CD14-positive monocyte (primary cell): ENCODE data around the gene SLC35A3. TPM values are rescaled to one million over a fixed set of nuclear protein-coding genes. Genes with fewer than 3 reads are reported as not detected.

ENCODE experiments used
- DNase-seq, 3 donors: peaks; one replicate each; pipeline ENCODE4 v3.0.0-alpha.2; 2011 to 2022
- H2AFZ ChIP-seq: 2 replicates; pipeline ENCODE4 v1.6.0; 2012; ENCODE audit warnings: mild to moderate bottlenecking, low read depth, low read length, inconsistent platforms; ENCODE audit not compliant: insufficient read depth, poor library complexity, severe bottlenecking
- H3K27ac ChIP-seq, 2 donors: 1 replicate in 1 of 2; 2 replicates in 1 of 2; pipeline ENCODE4 v1.5.1; 2012 to 2013; ENCODE audit warnings: low read length in 2 of 2, control low read depth in 1 of 2, inconsistent platforms in 1 of 2, low read depth in 1 of 2, mild to moderate bottlenecking in 1 of 2
- H3K27me3 ChIP-seq, 2 donors: one replicate each; pipeline versions ENCODE4 v1.6.0 to v1.6.1; 2011 to 2013; ENCODE audit warnings: low read length in 2 of 2; ENCODE audit not compliant: control insufficient read depth in 2 of 2, insufficient read depth in 2 of 2
- H3K36me3 ChIP-seq, 2 donors: replicated peaks in 1 of 2; 1 replicate in 1 of 2; 2 replicates in 1 of 2; pipeline versions ENCODE4 v1.5.1 to v1.6.1; 2012 to 2013; ENCODE audit warnings: low read length in 2 of 2, control low read depth in 1 of 2, inconsistent platforms in 1 of 2, mild to moderate bottlenecking in 1 of 2; ENCODE audit not compliant: insufficient read depth in 2 of 2, control insufficient read depth in 1 of 2
- H3K4me1 ChIP-seq, 2 donors: 1 replicate in 1 of 2; 2 replicates in 1 of 2; pipeline versions ENCODE4 v1.5.1 to v1.6.1; 2012 to 2013; ENCODE audit warnings: low read length in 2 of 2, control low read depth in 1 of 2, inconsistent platforms in 1 of 2, mild to moderate bottlenecking in 1 of 2, moderate library complexity in 1 of 2; ENCODE audit not compliant: insufficient read depth in 2 of 2, control insufficient read depth in 1 of 2
- H3K4me2 ChIP-seq: replicated peaks from 2 replicates; pipeline ENCODE3; 2012; ENCODE audit warnings: low read length, moderate library complexity, mild to moderate bottlenecking; ENCODE audit not compliant: poor library complexity, severe bottlenecking; ENCODE audit errors: extremely low read depth
- H3K4me3 ChIP-seq, 3 experiments: fragments of 200-600 bp in 1 of 3; sonication (generic) in 1 of 3; replicated peaks in 1 of 3; 1 replicate in 2 of 3; 2 replicates in 1 of 3; pipeline ENCODE4 v1.5.1; 2011 to 2013; ENCODE audit warnings: low read length in 3 of 3, mild to moderate bottlenecking in 3 of 3, control low read depth in 2 of 3, low read depth in 2 of 3, inconsistent platforms in 1 of 3, moderate library complexity in 1 of 3
- H3K79me2 ChIP-seq: 2 replicates; pipeline ENCODE4 v1.6.0; 2012; ENCODE audit warnings: mild to moderate bottlenecking, control low read depth, inconsistent platforms, low read length, moderate library complexity; ENCODE audit not compliant: insufficient read depth
- H3K9ac ChIP-seq: 2 replicates; pipeline ENCODE4 v1.6.0; 2017; ENCODE audit warnings: low read length, mild to moderate bottlenecking; ENCODE audit not compliant: insufficient read depth, poor library complexity, severe bottlenecking
- H3K9me3 ChIP-seq, 2 donors: replicated peaks in 1 of 2; 1 replicate in 1 of 2; 2 replicates in 1 of 2; pipeline versions ENCODE4 v1.5.1 to v1.6.1; 2012 to 2013; ENCODE audit warnings: low read length in 2 of 2, control low read depth in 1 of 2; ENCODE audit not compliant: control insufficient read depth in 1 of 2, insufficient read depth in 1 of 2
- H4K20me1 ChIP-seq: 2 replicates; pipeline ENCODE4 v1.6.0; 2012; ENCODE audit warnings: mild to moderate bottlenecking, low read length, control low read depth, moderate library complexity; ENCODE audit not compliant: insufficient read depth
- H3K27ac Mint-ChIP-seq, 7 donors: one replicate each; pipeline ENCODE4 v1.8.0; 2020; ENCODE audit warnings: mild to moderate bottlenecking in 7 of 7, mixed read lengths in 7 of 7, moderate library complexity in 6 of 7, inconsistent platforms in 2 of 7
- H3K27me3 Mint-ChIP-seq, 3 donors: one replicate each; pipeline ENCODE4 v1.8.0; 2021 to 2022; ENCODE audit warnings: low read depth in 3 of 3, mild to moderate bottlenecking in 3 of 3, mixed read lengths in 3 of 3, moderate library complexity in 3 of 3, inconsistent platforms in 1 of 3
- H3K36me3 Mint-ChIP-seq, 2 donors: one replicate each; pipeline ENCODE4 v1.8.0; 2020; ENCODE audit warnings: mixed read lengths in 2 of 2, inconsistent platforms in 1 of 2, mild to moderate bottlenecking in 1 of 2
- H3K4me1 Mint-ChIP-seq: one replicate; pipeline ENCODE4 v1.8.0; 2020; ENCODE audit warnings: mild to moderate bottlenecking, mixed read lengths
- H3K4me3 Mint-ChIP-seq, 2 donors: one replicate each; pipeline ENCODE4 v1.8.0; 2020; ENCODE audit warnings: mild to moderate bottlenecking in 2 of 2, mixed read lengths in 2 of 2, moderate library complexity in 1 of 2
- H3K9me3 Mint-ChIP-seq, 7 donors: one replicate each; pipeline ENCODE4 v1.8.0; 2020 to 2022; ENCODE audit warnings: mixed read lengths in 7 of 7, mild to moderate bottlenecking in 6 of 7, moderate library complexity in 6 of 7, inconsistent platforms in 2 of 7
- CTCF ChIP-seq: fragments of 200-600 bp; IDR thresholded peaks from one replicate; pipeline ENCODE4 v1.8.0; 2022; ENCODE audit warnings: antibody characterized with exemption, mild to moderate bottlenecking
- WGBS: methylation state at CpG from one replicate; pipeline ENCODE4 v1.1.5; 2013; ENCODE audit warnings: missing lambda C conversion rate; ENCODE audit not compliant: insufficient coverage; 5-methylcytosine and 5-hydroxymethylcytosine counted together
- intact Hi-C, 2 donors: fragments of 100-400 bp; cut with micrococcal nuclease; formaldehyde crosslinking; loops; one replicate each; pipeline versions ENCODE4 v1.15.0 to v1.15.1; 2023
- polyA minus RNA-seq: library from RNA; depleted of rRNA, polyadenylated mRNA; stranded (reverse); fragments of >200 nt; gene quantifications from 2 replicates; pipeline ENCODE4 v1.2.3, GENCODE V29; 2012
- polyA plus RNA-seq, 3 donors: library from polyadenylated mRNA; depleted of rRNA in 1 of 3; unstranded in 2 of 3; stranded (reverse) in 1 of 3; fragments of 300-500 nt in 2 of 3; fragments of >200 nt in 1 of 3; fragmentation: Illumina TruSeq in 2 of 3; gene quantifications; 1 replicate in 2 of 3; 2 replicates in 1 of 3; pipeline ENCODE4 v1.2.3, GENCODE V29; 2012 to 2021
- total RNA-seq, 12 experiments: library from RNA in 1 of 12; stranded (reverse) in 1 of 12; fragments of 120-200 nt in 1 of 12; gene quantifications; one replicate each; pipeline ENCODE4 v1.2.4 and lab custom pipeline; 2013 to 2026; ENCODE audit warnings: mixed read lengths in 6 of 12, inconsistent platforms in 1 of 12

SLC35A3 gene
- 18.6 TPM for total RNA-seq (2013)
- polyA plus RNA-seq (10 to 100 TPM; 10.1 to 14.3 (median 13.0) TPM), polyA minus RNA-seq (9.1 and 9.9 TPM in 2 replicates), total RNA-seq (lab: John Stamatoyannopoulos, UW) (4.8 to 27.9 (median 18.1) reads per million in 11 experiments)

GRCh38 chr1:99969729-99970621 is at the start of gene SLC35A3:
Gene SLC35A3, plus strand, starts transcription at chr1:99969996. Its CDS starts 23,559 bp downstream, at chr1:99993555.
- H3K4me1 Mint-ChIP-seq, result peaks cover 22% of the 10 kb centered on the region
- peak; percentile 59 to 66 (median 60) for DNase-seq
- Histone ChIP-seq H2AFZ (peak within 1 kb of the TSS; percentile 99), H3K4me1 (peaks cover 11 to 16% of the 10 kb centered on the region in 2 donors), H3K27ac (peak within 1 kb of the TSS; percentile 37 to 83), H3K79me2 (peaks cover 48% of the 10 kb centered on the region), H3K27me3 (no peaks in the 10 kb centered on the region), H3K36me3 (peaks cover 6 to 8% of the 10 kb centered on the region in 2 donors), H4K20me1 (no peaks in the 10 kb centered on the region), H3K4me2 (peak within 1 kb of the TSS; percentile 86), H3K9me3 (no peaks in the 10 kb centered on the region), H3K9ac (peak within 1 kb of the TSS; percentile 87), H3K4me3 (peak within 1 kb of the TSS; percentile 72 to 86 (median 86))
- no peaks in the 10 kb centered on the region for H3K9me3 Mint-ChIP-seq
- peak within 1 kb of the TSS; percentile 100 for H3K4me3 Mint-ChIP-seq
- peaks cover under 1 to 4% of the 10 kb centered on the region in 2 donors for H3K36me3 Mint-ChIP-seq
- H3K27ac Mint-ChIP-seq, result peak within 1 kb of the TSS; percentile 44 to 96 (median 91)
- under 1% methylated on average over 74 of the region's 74 CpGs for WGBS
- H3K27me3 Mint-ChIP-seq, result peaks cover 0 to 3% (median 0%) of the 10 kb centered on the region in 3 donors
- intact Hi-C loops, result no loop called here
- no peak for TF ChIP-seq CTCF

- H3K36me3 ChIP-seq, result no peaks in the 10 kb centered on the region
- no peak overlapping the region for H3K9ac ChIP-seq
- peaks cover 0 to 11% (median 3%) of the 10 kb centered on the region in 7 donors for H3K9me3 Mint-ChIP-seq
- H3K4me3 ChIP-seq, result no peak overlapping the region
- peaks cover 3 to 4% of the 10 kb centered on the region in 2 donors for H3K9me3 ChIP-seq
- no peak overlapping the region for H3K4me2 ChIP-seq
- H3K27me3 Mint-ChIP-seq, result peaks cover 0 to 1% (median 0%) of the 10 kb centered on the region in 3 donors
- no peak for TF ChIP-seq CTCF
- H3K4me1 Mint-ChIP-seq, result no peaks in the 10 kb centered on the region
- intact Hi-C loops, result no loop called here
- H3K27ac ChIP-seq, result no peak overlapping the region
- no peaks in the 10 kb centered on the region for H3K27me3 ChIP-seq
- no peak for DNase-seq
- no peaks in the 10 kb centered on the region for H4K20me1 ChIP-seq
- no peak overlapping the region for H2AFZ ChIP-seq
- H3K4me1 ChIP-seq, result no peaks in the 10 kb centered on the region
- H3K4me3 Mint-ChIP-seq, result no peak overlapping the region
- no peaks in the 10 kb centered on the region for H3K79me2 ChIP-seq
- no peak overlapping the region for H3K27ac Mint-ChIP-seq
- H3K36me3 Mint-ChIP-seq, result no peaks in the 10 kb centered on the region
Observed at GRCh38 chr1:99934801-99935200, 35.0 kb upstream of the SLC35A3 start.
